Adrenal gland (tissue), 12 donors: ENCODE data around the gene MMP10. TPM values are rescaled to one million over a fixed set of nuclear protein-coding genes. Genes with fewer than 3 reads are reported as not detected.

Experiments used
- DNase-seq, 7 donors: peaks; one replicate each; pipeline ENCODE4 v3.0.0-alpha.2; 2019 to 2020
- H3K27ac ChIP-seq, 5 donors: fragments of 200-600 bp; sonication (generic) in 4 of 5; 1 replicate in 3 of 5; 2 replicates in 2 of 5; pipeline versions ENCODE4 v1.5.1 to v1.8.0; 2016 to 2020; ENCODE audit warnings: mild to moderate bottlenecking in 1 of 5
- H3K27me3 ChIP-seq: fragments of 200-600 bp; 2 replicates; pipeline ENCODE4 v1.8.0; 2021
- H3K36me3 ChIP-seq, 2 donors: fragments of 200-600 bp; replicated peaks in 1 of 2; 1 replicate in 1 of 2; 2 replicates in 1 of 2; pipeline versions ENCODE4 v1.5.1 to v1.8.0; 2018 to 2022
- H3K4me1 ChIP-seq, 2 donors: fragments of 200-600 bp; replicated peaks in 1 of 2; 1 replicate in 1 of 2; 2 replicates in 1 of 2; pipeline versions ENCODE4 v1.5.1 to v1.8.0; 2018 to 2021
- H3K4me3 ChIP-seq, 4 donors: fragments of 200-600 bp; sonication (generic) in 3 of 4; one replicate each; pipeline ENCODE4 v1.5.1; 2016 to 2018
- H3K9me3 ChIP-seq, 3 donors: fragments of 200-600 bp; sonication (generic) in 1 of 3; replicated peaks in 1 of 3; 1 replicate in 2 of 3; 2 replicates in 1 of 3; pipeline versions ENCODE4 v1.5.1 to v1.8.0; 2016 to 2021
- CTCF ChIP-seq, 6 experiments: fragments of 450-650 bp in 4 of 6; fragments of 200-600 bp in 2 of 6; sonication (generic) in 1 of 6; IDR thresholded peaks; 1 replicate in 5 of 6; 2 replicates in 1 of 6; pipeline versions ENCODE4 v1.5.1 to v1.8.0; 2016 to 2021; ENCODE audit warnings: antibody characterized with exemption in 6 of 6, mild to moderate bottlenecking in 2 of 6, moderate library complexity in 1 of 6
- POLR2A ChIP-seq, 2 donors: fragments of 450-650 bp; IDR thresholded peaks; one replicate each; pipeline ENCODE4 v1.6.1; 2017; ENCODE audit warnings: antibody characterized with exemption in 2 of 2, mild to moderate bottlenecking in 2 of 2, moderate library complexity in 1 of 2
- WGBS, 4 donors: extraction: QIAGEN DNeasy Blood & Tissue Kit in 2 of 4; methylation state at CpG; one replicate each; pipeline versions ENCODE4 v1.1.5 to v1.1.7; 2013 to 2017; 5-methylcytosine and 5-hydroxymethylcytosine counted together
- intact Hi-C, 2 donors: fragments of 100-400 bp; cut with DNase I; formaldehyde crosslinking; loops; one replicate each; pipeline versions ENCODE4 v1.14.1 to v1.15.0; 2022 to 2023
- polyA plus RNA-seq, 3 donors: library from polyadenylated mRNA; stranded (reverse); fragments of 200-250 nt in 2 of 3; fragments of 350-450 nt in 1 of 3; fragmentation: Illumina TruSeq in 1 of 3; extraction: RNeasy Lipid Tissue Mini Kit (QIAGEN cat#74804) in 1 of 3; gene quantifications; one replicate each; pipeline ENCODE4 v1.2.3, GENCODE V29; 2013 to 2014
- total RNA-seq, 9 donors: library from RNA; depleted of rRNA in 4 of 9; stranded (reverse); fragments of >200 nt in 4 of 9; fragments of 120-200 nt in 1 of 9; fragmentation: NEBNext Ultra II Directional in 1 of 9; extraction: Animal tissue kit (Norgen Biotek cat#: 25700) in 1 of 9; gene quantifications; one replicate each; pipeline versions ENCODE4 v1.1.0 to v1.2.4, GENCODE V29; 2013 to 2023
- donor health status: healthy with polysubstance abuse.
- donor health status: Bipolar disorder and iron deficiency.
- donor health status: DM: yes; HTN: yes; CAD: no.
- donor health status: DM: no; HTN: no; CAD: no.
- donor health status: DM: no; HTN: no; CAD: no.
- donor health status: DM: yes; HTN: yes; CAD: no.

Gene MMP10
- total and polyA plus RNA-seq, 12 donors, result not detected

- 76 to 84% (median 79%) methylated on average over 2 of the region's 2 CpGs for WGBS, 4 donors
- H3K27me3 ChIP-seq, result no peaks in the 10 kb centered on the region
Measured at GRCh38 chr11:102783720-102784119, 3.3 kb upstream of the MMP10 start.

GRCh38 chr11:102783016-102783415, 2.6 kb upstream of the MMP10 start:
- no peak for DNase-seq
- Histone ChIP-seq H3K4me1 (no peaks in the 10 kb centered on the region), H3K36me3 (no peaks in the 10 kb centered on the region), H3K27me3 (no peaks in the 10 kb centered on the region), H3K27ac (no peak overlapping the region), H3K4me3 (no peak overlapping the region), H3K9me3 (no peaks in the 10 kb centered on the region)
- intact Hi-C loops, result no loop called here
- TF ChIP-seq POLR2A (IDR thresholded peaks at IDR 0.05) (no peak), CTCF (IDR thresholded peaks at IDR 0.05) (no peak)

More at GRCh38 chr11:102783720-102784119, 3.3 kb upstream of the MMP10 start:
- no peak overlapping the region for H3K4me3 ChIP-seq
- intact Hi-C loops, result no loop called here
- TF ChIP-seq CTCF (IDR thresholded peaks at IDR 0.05), result no peak
- TF ChIP-seq POLR2A (IDR thresholded peaks at IDR 0.05), result no peak
- no peak for DNase-seq
- no peaks in the 10 kb centered on the region for H3K4me1 ChIP-seq
- H3K27ac ChIP-seq, result no peak overlapping the region
- H3K9me3 ChIP-seq, result no peaks in the 10 kb centered on the region
- H3K36me3 ChIP-seq, result no peaks in the 10 kb centered on the region

- no peak overlapping the region for H3K27ac ChIP-seq
- H3K36me3 ChIP-seq, result no peaks in the 10 kb centered on the region
- TF ChIP-seq POLR2A (IDR thresholded peaks at IDR 0.05) (no peak), CTCF (IDR thresholded peaks at IDR 0.05) (no peak)
- no peaks in the 10 kb centered on the region for H3K4me1 ChIP-seq
- intact Hi-C loops, result no loop called here
- no peaks in the 10 kb centered on the region for H3K9me3 ChIP-seq
- no peak for DNase-seq
- H3K27me3 ChIP-seq, result no peaks in the 10 kb centered on the region
- no peak overlapping the region for H3K4me3 ChIP-seq
- WGBS, 4 donors, result 70 to 85% (median 77%) methylated on average over 2 of the region's 2 CpGs
Measured at GRCh38 chr11:102781676-102782075, 1.2 kb upstream of the MMP10 start.

- Histone ChIP-seq H3K36me3 (no peaks in the 10 kb centered on the region), H3K27me3 (no peaks in the 10 kb centered on the region), H3K9me3 (no peaks in the 10 kb centered on the region), H3K4me1 (no peaks in the 10 kb centered on the region), H3K4me3 (no peak overlapping the region), H3K27ac (no peak overlapping the region)
- WGBS, 4 donors, result 79 to 86% (median 84%) methylated on average over 5 of the region's 5 CpGs
- intact Hi-C loops, result no loop called here
- DNase-seq, result no peak
- TF ChIP-seq POLR2A (IDR thresholded peaks at IDR 0.05), result no peak
- no peak for TF ChIP-seq CTCF (IDR thresholded peaks at IDR 0.05)
Measured at GRCh38 chr11:102776454-102776853, 4.0 kb downstream of the MMP10 start.
